GM19438 (cell line): Measurements from ENCODE around the gene APC2.
"Not testable (repeated sequence)": the region's sequence is repeated elsewhere in the genome, so short reads cannot be mapped to it uniquely, and the experiment has no call there.

Source experiments
- ATAC-seq: cut with Tn5 transposase; IDR thresholded peaks from one replicate; pipeline ENCODE4 v1.9.1; 2021; ENCODE audit warnings: low read depth; ENCODE audit not compliant: unreplicated experiment

Gene APC2

GRCh38 chr19:1507192-1507660 lies 57.3 kb downstream of the APC2 start:
- no peak for ATAC-seq

GRCh38 chr19:1507763-1508506 lies 58.0 kb downstream of the APC2 start:
- ATAC-seq = no peak

- ATAC-seq = no peak
These were observed 58.6 kb downstream of the APC2 start for GRCh38 chr19:1508507-1508856.

GRCh38 chr19:1509602-1510441 lies 59.9 kb downstream of the APC2 start:
- no peak for ATAC-seq

GRCh38 chr19:1510442-1510806 lies 60.5 kb downstream of the APC2 start:
- ATAC-seq = no peak

GRCh38 chr19:1510807-1511206 lies 60.9 kb downstream of the APC2 start:
- ATAC-seq = no peak

- no peak for ATAC-seq
These were observed 61.7 kb downstream of the APC2 start for GRCh38 chr19:1511318-1512317.

- no peak for ATAC-seq
These were observed 63.0 kb downstream of the APC2 start, which contains the start of gene ADAMTSL5 for GRCh38 chr19:1512671-1513498. Gene ADAMTSL5, minus strand, starts transcription at chr19:1513019. Its CDS starts 2,076 bp downstream, at chr19:1510943.

GRCh38 chr19:1513499-1514294 lies 63.8 kb downstream of the APC2 start:
- no peak for ATAC-seq

- ATAC-seq = no peak
These were observed 64.4 kb downstream of the APC2 start for GRCh38 chr19:1514295-1514661.

- no peak for ATAC-seq
These were observed 65.2 kb downstream of the APC2 start for GRCh38 chr19:1514986-1515721.

- no peak for ATAC-seq
These were observed 66.5 kb downstream of the APC2 start for GRCh38 chr19:1516395-1516753.

GRCh38 chr19:1518471-1518870 lies 68.5 kb downstream of the APC2 start:
- ATAC-seq = no peak

- ATAC-seq = not testable (repeated sequence)
These were observed 69.9 kb downstream of the APC2 start for GRCh38 chr19:1519802-1520201.

GRCh38 chr19:1520203-1520780 lies 70.4 kb downstream of the APC2 start:
- ATAC-seq = no peak

GRCh38 chr19:1521636-1522035 lies 71.7 kb downstream of the APC2 start:
- ATAC-seq = no peak

- ATAC-seq = no peak
These were observed 72.1 kb downstream of the APC2 start for GRCh38 chr19:1522061-1522460.

- ATAC-seq = no peak
These were observed 72.9 kb downstream of the APC2 start for GRCh38 chr19:1522838-1523237.
